ENCODE measurements around the gene CUBN.

The CUBN gene

DNA sequence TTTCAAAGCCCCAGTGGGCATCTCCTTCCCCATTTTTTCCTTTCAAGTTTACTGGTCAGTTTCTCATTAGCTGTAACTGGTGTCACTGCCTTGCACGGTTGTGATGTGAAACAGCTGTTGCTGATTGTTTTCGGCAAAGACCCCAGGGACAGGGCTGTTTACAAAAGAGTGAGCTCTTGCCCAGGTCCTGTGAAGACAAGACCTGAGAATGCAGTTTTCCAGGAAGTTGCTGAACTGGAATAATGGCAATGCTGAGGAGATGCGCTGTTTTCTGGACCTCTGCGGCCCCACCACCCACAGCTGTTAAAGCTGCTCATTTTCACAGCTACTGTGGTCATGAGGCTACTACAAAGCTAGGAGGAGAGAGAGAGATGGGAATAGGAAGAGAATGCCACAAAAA is 195.8 kb downstream of the CUBN start:
- Mint-ChIP-seq H3K27ac (no peak overlapping the region), H3K4me1 (ENCODE audit: low read depth) (peaks cover 2% of the 10 kb centered on the region), H3K36me3 (peaks cover 19% of the 10 kb centered on the region), H3K27me3 (no peaks in the 10 kb centered on the region), H3K4me3 (no peak overlapping the region), H3K9me3 (ENCODE audit: low read depth) (no peaks in the 10 kb centered on the region)

DNA sequence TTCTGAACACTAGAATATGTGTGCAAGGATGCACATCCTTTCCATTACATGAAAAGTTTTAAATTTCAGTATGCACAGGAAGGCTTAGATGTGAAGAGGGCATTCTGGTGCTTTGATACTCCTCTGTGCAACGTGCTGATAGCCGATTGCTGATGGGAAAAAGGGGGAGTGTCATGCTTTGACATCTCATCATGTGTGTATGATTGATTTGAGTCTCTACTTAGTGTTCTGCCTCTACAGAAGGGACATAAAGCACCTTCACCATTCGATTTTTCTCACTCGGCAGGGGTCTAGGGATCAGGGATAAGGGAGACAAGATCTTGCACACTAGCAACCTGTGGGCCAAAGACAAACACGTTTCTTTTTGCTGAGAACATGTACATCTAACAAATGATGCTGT is 197.7 kb downstream of the CUBN start:
- Mint-ChIP-seq H3K27me3 (no peaks in the 10 kb centered on the region), H3K36me3 (peaks cover 20% of the 10 kb centered on the region), H3K27ac (no peak overlapping the region), H3K4me1 (ENCODE audit: low read depth) (peaks cover 2% of the 10 kb centered on the region), H3K9me3 (ENCODE audit: low read depth) (no peaks in the 10 kb centered on the region), H3K4me3 (no peak overlapping the region)

DNA sequence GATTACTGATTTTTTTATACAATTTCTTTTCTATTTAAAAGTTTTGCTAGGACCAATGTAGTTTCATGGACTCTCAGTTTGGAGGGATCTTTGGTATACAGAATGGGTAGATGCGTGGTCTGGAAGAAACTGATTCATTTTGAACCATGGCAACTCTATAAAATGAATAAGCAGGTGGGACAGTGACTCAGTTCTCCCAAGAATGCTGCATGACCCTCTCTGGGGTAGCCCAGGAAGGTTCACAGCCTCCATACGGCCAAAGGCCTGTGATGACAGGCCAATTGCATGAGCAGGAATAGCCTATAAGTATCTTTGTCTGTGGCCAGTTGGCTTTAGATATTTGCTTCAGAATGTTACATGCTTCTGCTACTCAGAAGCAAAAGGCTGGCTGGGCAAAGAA is 199.1 kb downstream of the CUBN start:
- H3K27ac Mint-ChIP-seq, result no peak overlapping the region
- H3K9me3 Mint-ChIP-seq (ENCODE audit: low read depth), result no peaks in the 10 kb centered on the region
- H3K36me3 Mint-ChIP-seq, result peaks cover 28% of the 10 kb centered on the region
- H3K4me3 Mint-ChIP-seq, result no peak overlapping the region
- peaks cover 2% of the 10 kb centered on the region for H3K4me1 Mint-ChIP-seq (ENCODE audit: low read depth)
- H3K27me3 Mint-ChIP-seq, result no peaks in the 10 kb centered on the region

DNA sequence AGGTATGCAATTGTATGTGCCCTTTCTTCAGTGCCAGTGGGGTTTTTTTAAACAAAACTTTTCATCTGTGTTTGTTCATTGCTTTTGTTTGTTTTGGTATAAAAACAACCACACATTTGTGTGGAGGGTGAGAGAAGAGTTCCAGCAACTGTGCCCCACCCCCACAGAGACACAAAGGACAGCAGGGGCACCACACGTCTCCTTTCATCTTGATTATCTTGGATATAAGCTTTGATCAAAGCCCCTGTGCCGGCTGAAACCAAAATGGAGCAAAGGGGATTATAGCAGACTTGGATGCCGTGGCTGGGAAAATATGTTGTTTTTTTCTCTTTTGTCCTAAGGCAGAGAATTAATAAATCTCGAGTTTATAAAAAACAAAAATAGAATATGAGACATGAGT is 200.5 kb downstream of the CUBN start:
- Mint-ChIP-seq H3K9me3 (ENCODE audit: low read depth) (no peaks in the 10 kb centered on the region), H3K36me3 (peaks cover 24% of the 10 kb centered on the region), H3K4me3 (no peak overlapping the region), H3K27me3 (no peaks in the 10 kb centered on the region), H3K4me1 (ENCODE audit: low read depth) (peaks cover 2% of the 10 kb centered on the region), H3K27ac (no peak overlapping the region)

DNA sequence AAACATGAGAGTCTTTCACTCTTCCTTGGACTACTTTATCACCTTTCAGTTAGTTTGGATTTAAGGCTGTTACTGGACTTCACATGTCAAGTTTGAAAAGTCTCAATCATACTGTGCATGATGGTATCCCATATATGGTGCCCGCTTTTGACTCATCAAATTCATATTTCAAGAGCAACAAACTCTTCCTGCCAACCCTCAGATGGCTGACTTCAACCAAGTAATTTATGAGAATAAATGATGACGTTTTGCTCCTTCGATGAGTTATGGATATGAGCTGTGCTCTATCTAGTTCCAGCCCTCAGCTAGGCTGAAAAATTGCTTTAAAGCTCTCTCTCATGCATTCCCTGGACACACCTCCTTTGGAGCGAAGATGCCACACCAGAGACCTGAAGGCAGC is 202.1 kb downstream of the CUBN start:
- Mint-ChIP-seq H3K27ac (no peak overlapping the region), H3K27me3 (no peaks in the 10 kb centered on the region), H3K9me3 (ENCODE audit: low read depth) (no peaks in the 10 kb centered on the region), H3K36me3 (peaks cover 26% of the 10 kb centered on the region), H3K4me3 (no peak overlapping the region), H3K4me1 (ENCODE audit: low read depth) (peaks cover 2% of the 10 kb centered on the region)

DNA sequence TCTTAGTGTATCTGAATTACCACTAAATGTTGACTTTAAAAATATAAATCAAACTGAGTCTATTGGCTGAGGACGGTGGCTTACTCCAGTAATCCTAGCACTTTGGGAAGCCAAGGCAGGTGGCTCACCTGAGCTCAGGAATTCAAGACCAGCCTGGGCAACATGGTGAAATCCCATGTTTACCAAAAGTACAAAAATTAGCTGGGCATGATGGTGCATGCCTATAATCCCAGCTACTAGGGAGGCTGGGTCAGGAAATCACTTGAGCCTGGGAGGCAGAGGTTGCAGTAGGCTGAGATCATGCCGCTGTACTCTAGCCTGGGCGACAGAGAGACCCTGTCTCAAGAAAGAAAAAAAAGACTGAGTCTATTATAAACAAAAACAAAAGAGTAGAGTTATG is 205.9 kb downstream of the CUBN start:
- Mint-ChIP-seq H3K4me3 (no peak overlapping the region), H3K27me3 (no peaks in the 10 kb centered on the region), H3K4me1 (ENCODE audit: low read depth) (no peaks in the 10 kb centered on the region), H3K36me3 (peaks cover 21% of the 10 kb centered on the region), H3K27ac (no peak overlapping the region), H3K9me3 (ENCODE audit: low read depth) (no peaks in the 10 kb centered on the region)

DNA sequence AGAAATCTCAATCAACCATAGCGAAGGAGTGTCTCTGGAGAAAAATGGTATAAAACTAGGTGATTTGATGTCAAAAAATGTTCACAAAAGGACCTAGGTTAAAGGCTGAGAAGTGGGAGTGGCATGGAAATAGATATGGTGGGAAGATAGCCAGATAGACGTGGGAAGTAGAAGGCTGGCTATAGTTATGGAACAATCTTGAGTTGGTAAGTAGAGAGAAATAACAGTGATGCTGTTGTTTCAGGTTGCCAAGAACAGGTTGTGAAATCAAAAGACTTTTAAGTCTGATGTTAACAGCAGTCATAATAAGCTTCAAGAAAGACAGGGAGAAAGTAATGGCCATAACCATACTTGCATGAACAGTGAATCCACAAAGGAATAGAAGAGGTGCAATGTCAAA is 206.3 kb downstream of the CUBN start:
- no peaks in the 10 kb centered on the region for H3K9me3 Mint-ChIP-seq (ENCODE audit: low read depth)
- H3K36me3 Mint-ChIP-seq, result peaks cover 21% of the 10 kb centered on the region
- H3K27me3 Mint-ChIP-seq, result no peaks in the 10 kb centered on the region
- no peaks in the 10 kb centered on the region for H3K4me1 Mint-ChIP-seq (ENCODE audit: low read depth)
- H3K27ac Mint-ChIP-seq, result no peak overlapping the region
- no peak overlapping the region for H3K4me3 Mint-ChIP-seq

DNA sequence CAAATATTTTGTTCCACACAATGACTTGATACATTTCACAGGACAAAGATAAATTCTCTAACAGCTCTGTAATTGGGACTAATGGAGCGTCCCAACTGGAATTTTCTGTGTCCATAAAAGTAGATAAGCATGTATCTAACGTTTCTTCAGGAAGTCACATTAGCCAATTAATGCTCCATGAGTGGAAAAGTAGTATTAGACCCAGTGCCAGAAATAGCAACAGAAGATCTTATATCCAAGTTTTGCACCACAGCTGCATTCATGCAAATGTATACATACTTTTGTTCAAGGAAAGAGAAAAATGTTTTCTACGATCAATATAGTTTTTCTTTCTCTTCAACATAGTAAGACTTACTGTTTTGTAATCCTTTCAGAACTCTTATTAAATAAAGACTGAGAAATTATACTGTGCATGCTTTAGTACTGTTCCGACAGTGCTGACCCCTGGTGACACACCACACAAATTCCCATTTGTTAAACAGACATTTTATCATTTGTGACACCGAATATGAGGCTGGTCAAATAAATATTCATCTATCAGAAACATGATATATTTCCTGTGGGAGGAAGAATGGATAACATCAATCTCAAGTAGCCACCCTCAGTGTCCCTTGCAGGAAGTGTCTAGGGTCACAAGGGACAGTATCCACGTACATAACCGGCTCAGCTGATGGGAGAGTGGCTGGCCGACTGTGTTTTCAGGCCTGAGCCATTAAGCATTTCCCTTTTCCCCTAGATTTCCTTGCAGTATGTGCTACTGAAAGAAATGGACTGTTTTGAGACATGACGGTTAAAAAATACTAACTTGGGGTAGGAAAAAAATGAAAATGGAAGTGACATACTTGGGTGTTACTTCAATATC is 210.3 kb downstream of the CUBN start:
- H3K9me3 Mint-ChIP-seq (ENCODE audit: low read depth), result no peaks in the 10 kb centered on the region
- no peaks in the 10 kb centered on the region for H3K4me1 Mint-ChIP-seq (ENCODE audit: low read depth)
- H3K36me3 Mint-ChIP-seq, result peaks cover 11% of the 10 kb centered on the region
- no peaks in the 10 kb centered on the region for H3K27me3 Mint-ChIP-seq
- H3K27ac Mint-ChIP-seq, result no peak overlapping the region
- H3K4me3 Mint-ChIP-seq, result no peak overlapping the region

DNA sequence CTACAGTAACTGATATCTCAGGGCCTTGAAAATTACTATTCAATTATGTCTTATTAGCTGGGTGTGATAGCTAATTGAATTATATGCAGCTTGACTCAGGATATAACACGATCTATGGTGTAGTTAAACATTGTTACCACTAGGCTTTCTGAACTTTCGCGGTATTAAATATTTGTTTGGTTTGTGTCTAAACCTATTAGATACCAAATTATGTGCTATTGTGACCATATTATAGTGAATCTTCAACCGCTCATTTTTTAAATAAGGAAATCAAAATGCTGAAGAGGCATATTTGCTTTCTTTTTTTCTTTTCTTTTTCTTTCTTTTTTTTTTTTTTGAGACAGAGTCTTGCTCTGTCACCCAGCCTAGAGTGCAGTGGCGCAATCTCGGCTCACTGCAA is 213.1 kb downstream of the CUBN start:
- no peaks in the 10 kb centered on the region for H3K27me3 Mint-ChIP-seq
- H3K27ac Mint-ChIP-seq, result no peak overlapping the region
- no peak overlapping the region for H3K4me3 Mint-ChIP-seq
- peaks cover 13% of the 10 kb centered on the region for H3K36me3 Mint-ChIP-seq
- H3K4me1 Mint-ChIP-seq (ENCODE audit: low read depth), result no peaks in the 10 kb centered on the region
- H3K9me3 Mint-ChIP-seq (ENCODE audit: low read depth), result no peaks in the 10 kb centered on the region

DNA sequence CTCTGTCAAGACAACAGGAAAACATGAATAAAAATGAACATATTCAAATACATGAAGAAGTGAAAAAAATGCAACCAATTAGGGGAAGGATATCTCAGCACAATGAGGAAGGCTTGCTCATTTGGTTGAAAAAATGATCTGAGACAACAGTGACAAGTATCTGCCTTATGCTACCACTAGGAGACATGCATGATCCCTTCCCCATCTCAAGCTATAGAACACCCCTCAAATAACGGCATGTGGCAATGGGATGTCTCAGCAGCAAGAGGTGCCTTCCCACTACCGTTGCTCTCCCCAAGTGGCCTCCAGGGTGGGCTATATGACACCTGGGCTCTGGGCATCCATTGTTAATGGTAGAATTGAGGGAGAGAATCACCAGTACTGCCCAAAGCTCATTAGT is 214.3 kb downstream of the CUBN start:
- no peak overlapping the region for H3K27ac Mint-ChIP-seq
- no peak overlapping the region for H3K4me3 Mint-ChIP-seq
- peaks cover 2% of the 10 kb centered on the region for H3K4me1 Mint-ChIP-seq (ENCODE audit: low read depth)
- no peaks in the 10 kb centered on the region for H3K9me3 Mint-ChIP-seq (ENCODE audit: low read depth)
- no peaks in the 10 kb centered on the region for H3K27me3 Mint-ChIP-seq
- H3K36me3 Mint-ChIP-seq, result peaks cover 13% of the 10 kb centered on the region

DNA sequence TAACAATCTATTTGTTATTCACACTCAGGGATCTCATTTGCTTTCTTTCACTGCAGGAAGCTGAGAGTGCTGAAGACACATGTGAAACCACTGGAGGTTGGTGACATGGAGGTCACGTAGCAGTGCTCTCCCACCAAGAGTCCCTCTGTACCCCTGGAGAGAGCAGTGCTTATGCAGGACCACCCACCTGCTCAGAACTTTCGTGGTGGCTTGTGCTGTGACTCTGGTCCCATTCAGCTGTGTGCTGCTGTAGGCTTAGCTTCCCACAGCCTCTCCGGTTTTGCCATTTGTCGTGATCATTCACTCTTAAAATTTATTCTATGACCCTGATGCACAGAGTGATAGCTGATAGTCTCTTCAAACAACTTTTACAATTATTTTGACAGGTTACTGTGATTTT is 216.3 kb downstream of the CUBN start:
- H3K4me1 Mint-ChIP-seq (ENCODE audit: low read depth), result peaks cover 2% of the 10 kb centered on the region
- H3K27ac Mint-ChIP-seq, result no peak overlapping the region
- H3K9me3 Mint-ChIP-seq (ENCODE audit: low read depth), result no peaks in the 10 kb centered on the region
- peaks cover 13% of the 10 kb centered on the region for H3K36me3 Mint-ChIP-seq
- H3K4me3 Mint-ChIP-seq, result no peak overlapping the region
- H3K27me3 Mint-ChIP-seq, result no peaks in the 10 kb centered on the region

DNA sequence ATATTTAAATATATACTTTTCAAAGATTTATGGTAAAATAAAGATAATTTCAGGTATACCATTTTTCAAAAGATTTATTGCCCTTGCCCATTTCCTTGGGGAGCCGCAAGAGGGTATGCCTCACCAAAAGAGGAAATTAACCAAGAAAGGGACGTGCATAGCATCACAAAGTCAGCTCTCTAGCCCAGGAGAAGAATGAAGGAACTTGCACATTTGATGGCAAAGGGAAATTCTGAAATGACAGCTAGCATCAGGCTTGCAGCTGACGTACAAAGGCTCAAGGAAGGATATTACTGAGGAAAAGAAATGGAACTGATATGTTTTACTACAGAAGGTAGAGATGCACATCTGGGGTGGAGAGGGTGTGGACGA is 218.8 kb downstream of the CUBN start:
- H3K4me1 Mint-ChIP-seq (ENCODE audit: low read depth), result peaks cover 2% of the 10 kb centered on the region

DNA sequence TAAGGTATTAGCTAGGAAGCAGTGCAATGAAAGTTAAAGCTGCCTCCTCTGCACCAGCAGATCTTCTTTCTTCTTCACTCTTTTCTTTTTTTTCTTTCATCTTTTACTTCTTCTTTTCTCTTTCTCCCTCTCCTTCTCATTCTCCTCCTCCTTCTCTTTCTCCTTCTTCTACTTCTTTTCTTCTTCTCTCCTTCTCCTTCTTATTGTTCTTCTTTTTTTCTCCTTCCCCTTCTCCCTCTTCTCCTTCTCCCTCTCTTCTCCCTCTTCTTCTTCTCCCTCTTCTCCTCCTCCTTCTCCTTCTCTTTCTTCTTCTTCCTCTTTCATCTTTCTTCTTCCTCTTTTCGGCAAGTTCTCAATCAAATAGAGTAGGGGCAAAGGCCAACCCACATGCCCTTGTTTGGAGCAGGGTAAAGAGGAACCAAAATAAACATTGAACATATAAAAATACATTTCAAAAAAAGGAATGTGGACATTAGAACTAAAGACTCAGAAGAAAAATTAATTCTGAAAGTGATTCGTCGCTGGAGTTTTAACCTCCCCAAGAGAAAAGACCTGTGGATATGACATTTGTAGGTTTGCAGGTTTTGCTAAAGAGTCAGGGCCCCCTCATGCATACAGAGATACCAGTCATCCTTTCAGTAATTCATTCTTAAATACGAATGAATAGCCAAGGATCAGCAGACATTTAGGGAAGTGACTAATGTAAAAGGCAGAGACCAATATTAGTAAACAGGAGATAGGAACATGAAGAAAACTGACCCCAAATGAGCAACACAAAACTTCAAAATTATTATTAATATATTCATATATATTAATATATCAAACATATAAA is 219.4 kb downstream of the CUBN start:
- H3K4me3 Mint-ChIP-seq, result no peak overlapping the region
- H3K27ac Mint-ChIP-seq, result no peak overlapping the region
- H3K9me3 Mint-ChIP-seq (ENCODE audit: low read depth), result no peaks in the 10 kb centered on the region
- no peaks in the 10 kb centered on the region for H3K27me3 Mint-ChIP-seq
- H3K36me3 Mint-ChIP-seq, result peaks cover 10% of the 10 kb centered on the region
- peaks cover 2% of the 10 kb centered on the region for H3K4me1 Mint-ChIP-seq (ENCODE audit: low read depth)

More for the DNA sequence above, 218.8 kb downstream of the CUBN start:
- no peaks in the 10 kb centered on the region for H3K27me3 Mint-ChIP-seq
- no peak overlapping the region for H3K4me3 Mint-ChIP-seq
- no peaks in the 10 kb centered on the region for H3K9me3 Mint-ChIP-seq (ENCODE audit: low read depth)
- no peak overlapping the region for H3K27ac Mint-ChIP-seq
- H3K36me3 Mint-ChIP-seq, result peaks cover 13% of the 10 kb centered on the region

DNA sequence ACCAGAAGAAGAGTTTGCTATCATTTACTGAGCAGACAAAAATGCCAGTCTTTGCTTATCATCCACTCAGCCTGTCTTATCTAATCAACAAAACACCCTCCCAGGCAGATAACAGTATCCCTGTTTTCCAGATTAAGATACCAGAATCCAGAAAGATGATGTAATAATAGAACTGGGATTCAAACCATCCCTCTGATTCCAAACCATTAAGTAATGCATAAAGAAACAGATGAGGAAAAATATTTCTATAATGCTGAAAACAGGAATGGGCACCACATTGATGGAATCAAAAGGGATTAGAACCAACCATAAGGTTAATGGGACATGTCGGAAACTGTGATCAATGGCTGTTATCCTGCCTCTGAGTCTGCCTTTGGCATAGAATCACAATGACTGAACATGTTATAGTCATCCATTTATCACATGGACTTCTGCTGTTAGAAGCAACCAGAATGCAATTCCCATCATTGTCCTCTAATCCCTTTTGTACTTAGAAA is 220.3 kb downstream of the CUBN start:
- Mint-ChIP-seq H3K27ac (no peak overlapping the region), H3K4me3 (no peak overlapping the region), H3K9me3 (ENCODE audit: low read depth) (no peaks in the 10 kb centered on the region), H3K4me1 (ENCODE audit: low read depth) (peaks cover 2% of the 10 kb centered on the region), H3K27me3 (no peaks in the 10 kb centered on the region), H3K36me3 (peaks cover 11% of the 10 kb centered on the region)

DNA sequence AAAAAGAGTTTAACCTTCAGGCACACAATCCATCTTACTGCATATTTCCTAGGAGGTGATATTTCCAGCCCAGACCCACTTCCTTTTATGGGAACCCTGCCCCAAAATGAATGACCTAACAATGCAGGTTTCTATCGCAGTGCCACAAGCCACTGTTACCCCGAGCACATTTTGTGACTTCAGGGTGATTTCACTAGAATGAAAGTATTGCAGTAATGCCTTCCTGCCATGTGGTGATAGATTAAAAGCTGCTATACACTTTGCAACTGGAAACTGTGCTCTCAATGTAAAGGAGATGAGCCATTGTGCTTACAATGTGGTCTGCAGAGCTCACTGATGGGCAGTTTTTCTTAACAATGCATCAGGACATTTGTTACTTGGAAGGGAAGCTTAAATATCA is 221.9 kb downstream of the CUBN start:
- Mint-ChIP-seq H3K4me1 (ENCODE audit: low read depth) (peaks cover 5% of the 10 kb centered on the region), H3K9me3 (ENCODE audit: low read depth) (no peaks in the 10 kb centered on the region), H3K27me3 (no peaks in the 10 kb centered on the region), H3K4me3 (no peak overlapping the region), H3K27ac (no peak overlapping the region), H3K36me3 (peaks cover 15% of the 10 kb centered on the region)

All from activated naive CD8-positive, alpha-beta T cell (primary cell).